ENCODE results near the gene LEMD3.

DNA sequence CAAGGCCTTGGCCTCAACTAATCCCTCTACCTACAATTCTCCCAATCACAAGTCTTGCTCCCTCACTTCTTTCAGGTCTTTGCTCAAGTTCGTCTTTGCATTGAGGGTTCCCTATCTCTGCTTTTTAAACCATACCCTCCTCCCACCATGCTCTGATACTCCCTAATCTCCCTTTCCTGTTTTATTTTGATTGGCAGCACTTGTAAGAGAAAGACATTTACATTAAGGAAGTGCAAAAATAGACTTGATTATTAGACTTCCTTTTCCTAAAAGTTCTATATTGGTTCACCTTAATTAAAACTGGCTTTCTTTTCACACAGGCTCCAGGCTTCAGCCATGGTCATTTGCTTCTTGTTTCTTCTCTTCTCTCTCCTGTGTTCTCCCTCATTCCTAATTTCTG is 30.0 kb upstream of the LEMD3 start:
- TF ChIP-seq POLR2AphosphoS5 (IDR thresholded peaks at IDR 0.05; ENCODE audit: low read depth, low read length): no peak
- TF ChIP-seq, protein P1, sequence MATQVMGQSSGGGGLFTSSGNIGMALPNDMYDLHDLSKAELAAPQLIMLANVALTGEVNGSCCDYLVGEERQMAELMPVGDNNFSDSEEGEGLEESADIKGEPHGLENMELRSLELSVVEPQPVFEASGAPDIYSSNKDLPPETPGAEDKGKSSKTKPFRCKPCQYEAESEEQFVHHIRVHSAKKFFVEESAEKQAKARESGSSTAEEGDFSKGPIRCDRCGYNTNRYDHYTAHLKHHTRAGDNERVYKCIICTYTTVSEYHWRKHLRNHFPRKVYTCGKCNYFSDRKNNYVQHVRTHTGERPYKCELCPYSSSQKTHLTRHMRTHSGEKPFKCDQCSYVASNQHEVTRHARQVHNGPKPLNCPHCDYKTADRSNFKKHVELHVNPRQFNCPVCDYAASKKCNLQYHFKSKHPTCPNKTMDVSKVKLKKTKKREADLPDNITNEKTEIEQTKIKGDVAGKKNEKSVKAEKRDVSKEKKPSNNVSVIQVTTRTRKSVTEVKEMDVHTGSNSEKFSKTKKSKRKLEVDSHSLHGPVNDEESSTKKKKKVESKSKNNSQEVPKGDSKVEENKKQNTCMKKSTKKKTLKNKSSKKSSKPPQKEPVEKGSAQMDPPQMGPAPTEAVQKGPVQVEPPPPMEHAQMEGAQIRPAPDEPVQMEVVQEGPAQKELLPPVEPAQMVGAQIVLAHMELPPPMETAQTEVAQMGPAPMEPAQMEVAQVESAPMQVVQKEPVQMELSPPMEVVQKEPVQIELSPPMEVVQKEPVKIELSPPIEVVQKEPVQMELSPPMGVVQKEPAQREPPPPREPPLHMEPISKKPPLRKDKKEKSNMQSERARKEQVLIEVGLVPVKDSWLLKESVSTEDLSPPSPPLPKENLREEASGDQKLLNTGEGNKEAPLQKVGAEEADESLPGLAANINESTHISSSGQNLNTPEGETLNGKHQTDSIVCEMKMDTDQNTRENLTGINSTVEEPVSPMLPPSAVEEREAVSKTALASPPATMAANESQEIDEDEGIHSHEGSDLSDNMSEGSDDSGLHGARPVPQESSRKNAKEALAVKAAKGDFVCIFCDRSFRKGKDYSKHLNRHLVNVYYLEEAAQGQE (IDR thresholded peaks at IDR 0.05; ENCODE audit: insufficient read depth in 1 of 2, low read depth in 2 of 2, low read length in 2 of 2): no peak
